Gastroesophageal sphincter (tissue), 3 donors: Measurements from ENCODE around the gene MYO3B.

ENCODE experiments used
- POLR2A ChIP-seq, 2 donors: fragments of 450-650 bp; IDR thresholded peaks; one replicate each; pipeline ENCODE4 v1.6.1; 2017; ENCODE audit warnings: antibody characterized with exemption in 2 of 2, mild to moderate bottlenecking in 2 of 2, moderate library complexity in 1 of 2
- TF ChIP-seq, protein P1 (sequence below), 4 experiments: fragments of 200-600 bp in 2 of 4; fragments of 450-650 bp in 2 of 4; sonication (generic) in 1 of 4; IDR thresholded peaks; one replicate each; pipeline ENCODE4 v1.5.1; 2017 to 2019; ENCODE audit warnings: antibody characterized with exemption in 4 of 4, mild to moderate bottlenecking in 2 of 4, moderate library complexity in 2 of 4

DNA sequence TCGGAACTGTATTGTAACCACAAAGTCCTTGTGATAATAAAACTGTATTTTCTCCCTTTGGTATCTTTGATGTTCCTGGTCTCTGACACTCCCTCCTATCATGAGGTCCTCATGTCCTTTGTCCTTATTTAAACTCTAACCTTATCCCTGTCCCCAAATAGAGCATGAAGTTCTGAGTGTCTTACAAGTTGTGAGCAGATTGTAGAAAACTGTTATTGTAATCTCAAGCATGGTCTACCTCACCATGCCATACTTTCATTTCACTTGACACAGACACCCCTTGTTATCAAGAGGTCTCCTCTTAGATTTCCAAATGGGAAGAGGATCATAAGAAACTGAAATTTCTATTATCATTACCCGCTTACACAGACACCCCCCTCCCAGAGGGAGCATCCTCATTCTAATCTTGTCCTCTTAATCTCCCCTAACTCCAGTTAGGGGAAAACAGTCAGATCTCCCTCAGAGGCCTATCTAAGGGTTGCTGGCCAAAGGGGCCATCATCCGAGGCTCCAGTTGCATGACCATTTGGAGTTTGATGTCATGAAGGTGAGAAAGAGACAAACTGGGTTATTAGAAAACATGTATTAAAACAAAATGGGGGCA, 29.0 kb downstream of the MYO3B start:
- TF ChIP-seq POLR2A (IDR thresholded peaks at IDR 0.05): no peak
- TF ChIP-seq, protein P1, sequence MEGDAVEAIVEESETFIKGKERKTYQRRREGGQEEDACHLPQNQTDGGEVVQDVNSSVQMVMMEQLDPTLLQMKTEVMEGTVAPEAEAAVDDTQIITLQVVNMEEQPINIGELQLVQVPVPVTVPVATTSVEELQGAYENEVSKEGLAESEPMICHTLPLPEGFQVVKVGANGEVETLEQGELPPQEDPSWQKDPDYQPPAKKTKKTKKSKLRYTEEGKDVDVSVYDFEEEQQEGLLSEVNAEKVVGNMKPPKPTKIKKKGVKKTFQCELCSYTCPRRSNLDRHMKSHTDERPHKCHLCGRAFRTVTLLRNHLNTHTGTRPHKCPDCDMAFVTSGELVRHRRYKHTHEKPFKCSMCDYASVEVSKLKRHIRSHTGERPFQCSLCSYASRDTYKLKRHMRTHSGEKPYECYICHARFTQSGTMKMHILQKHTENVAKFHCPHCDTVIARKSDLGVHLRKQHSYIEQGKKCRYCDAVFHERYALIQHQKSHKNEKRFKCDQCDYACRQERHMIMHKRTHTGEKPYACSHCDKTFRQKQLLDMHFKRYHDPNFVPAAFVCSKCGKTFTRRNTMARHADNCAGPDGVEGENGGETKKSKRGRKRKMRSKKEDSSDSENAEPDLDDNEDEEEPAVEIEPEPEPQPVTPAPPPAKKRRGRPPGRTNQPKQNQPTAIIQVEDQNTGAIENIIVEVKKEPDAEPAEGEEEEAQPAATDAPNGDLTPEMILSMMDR (IDR thresholded peaks at IDR 0.05): no peak
